HEK293 (cell line): Measurements from ENCODE around the gene KLHL17.

ENCODE experiments used
- CTCF ChIA-PET: fragments of 350-600 bp; formaldehyde crosslinking; extraction: SDS; loops from one replicate; lab custom pipeline; 2021; ENCODE audit warnings: antibody characterized with exemption; lab: Yijun Ruan, JAX
- POLR2A ChIA-PET: fragments of 300-600 bp; formaldehyde crosslinking; extraction: SDS; loops from one replicate; lab custom pipeline; 2020; ENCODE audit warnings: antibody characterized with exemption, inconsistent platforms; lab: Yijun Ruan, JAX
- H3K27ac ChIP-seq: fragments of 200-500 bp; sonication (Bioruptor generic); 2 replicates; pipeline ENCODE4 v1.5.1; 2014; ENCODE audit warnings: low read depth, low read length, control low read depth, inconsistent platforms; ENCODE audit errors: extremely low read depth
- H3K36me3 ChIP-seq, 2 experiments: fragments of 200-500 bp in 1 of 2; sonication (Bioruptor generic) in 1 of 2; 1 replicate in 1 of 2; 2 replicates in 1 of 2; pipeline ENCODE4 v1.5.1; 2014 to 2017; ENCODE audit warnings: inconsistent platforms in 2 of 2, low read length in 2 of 2; ENCODE audit not compliant: control insufficient read depth in 2 of 2, insufficient read depth in 1 of 2
- H3K4me1 ChIP-seq: fragments of 200-500 bp; sonication (Bioruptor generic); 2 replicates; pipeline ENCODE4 v1.5.1; 2014; ENCODE audit warnings: mild to moderate bottlenecking, low read length, inconsistent platforms; ENCODE audit not compliant: control insufficient read depth, insufficient read depth
- H3K4me3 ChIP-seq: 2 replicates; pipeline ENCODE4 v1.5.1; 2011; ENCODE audit warnings: low read depth, mild to moderate bottlenecking, control low read depth, low read length, moderate library complexity
- H3K9me3 ChIP-seq: fragments of 200-500 bp; sonication (Bioruptor generic); 2 replicates; pipeline ENCODE4 v1.5.1; 2014; ENCODE audit warnings: low read depth, low read length, inconsistent platforms; ENCODE audit not compliant: control insufficient read depth, insufficient read depth
- GLIS1 ChIP-seq: fragments of 450-650 bp; formaldehyde crosslinking; IDR thresholded peaks from 2 replicates; pipeline ENCODE4 v1.5.1; 2016; ENCODE audit warnings: missing biosample characterization, missing genetic modification characterization
- KLF16 ChIP-seq: fragments of 450-650 bp; formaldehyde crosslinking; IDR thresholded peaks from 2 replicates; pipeline ENCODE4 v1.5.1; 2017; ENCODE audit warnings: missing biosample characterization, missing genetic modification characterization
- MYNN ChIP-seq: fragments of 450-650 bp; formaldehyde crosslinking; IDR thresholded peaks from 2 replicates; pipeline ENCODE4 v1.5.1; 2016; ENCODE audit warnings: missing biosample characterization, missing genetic modification characterization, borderline replicate concordance
- OSR2 ChIP-seq: fragments of 450-650 bp; formaldehyde crosslinking; IDR thresholded peaks from 2 replicates; pipeline ENCODE4 v1.5.1; 2016; ENCODE audit warnings: missing biosample characterization, missing genetic modification characterization
- SALL2 ChIP-seq: fragments of 450-650 bp; formaldehyde crosslinking; IDR thresholded peaks from 2 replicates; pipeline ENCODE4 v1.5.0; 2017; ENCODE audit warnings: missing biosample characterization, mild to moderate bottlenecking, missing genetic modification characterization, borderline replicate concordance
- SCRT2 ChIP-seq: fragments of 450-650 bp; formaldehyde crosslinking; IDR thresholded peaks from 2 replicates; pipeline ENCODE4 v1.5.1; 2016; ENCODE audit warnings: missing biosample characterization, missing genetic modification characterization
- SP3 ChIP-seq: fragments of 450-650 bp; formaldehyde crosslinking; IDR thresholded peaks from 2 replicates; pipeline ENCODE4 v1.5.1; 2016; ENCODE audit warnings: missing biosample characterization, missing genetic modification characterization
- WT1 ChIP-seq: fragments of 450-650 bp; formaldehyde crosslinking; IDR thresholded peaks from 2 replicates; pipeline ENCODE4 v1.5.1; 2016; ENCODE audit warnings: missing biosample characterization, missing genetic modification characterization
- ZBTB7A ChIP-seq: fragments of 450-650 bp; formaldehyde crosslinking; IDR thresholded peaks from 2 replicates; pipeline ENCODE4 v1.5.1; 2016; ENCODE audit warnings: low read depth, missing biosample characterization, missing genetic modification characterization
- ZNF10 ChIP-seq: fragments of 450-650 bp; formaldehyde crosslinking; IDR thresholded peaks from 2 replicates; pipeline ENCODE4 v1.5.1; 2017; ENCODE audit warnings: missing biosample characterization, missing genetic modification characterization
- ZNF335 ChIP-seq: fragments of 450-650 bp; formaldehyde crosslinking; conservative IDR thresholded peaks from 2 replicates; pipeline ENCODE4 v1.5.1; 2016; ENCODE audit warnings: missing biosample characterization, missing genetic modification characterization
- ZNF423 ChIP-seq: fragments of 450-650 bp; formaldehyde crosslinking; IDR thresholded peaks from 2 replicates; pipeline ENCODE4 v1.5.1; 2016; ENCODE audit warnings: missing biosample characterization, missing genetic modification characterization
- ZNF501 ChIP-seq: fragments of 450-650 bp; formaldehyde crosslinking; IDR thresholded peaks from 2 replicates; pipeline ENCODE4 v1.5.1; 2016; ENCODE audit warnings: missing biosample characterization, missing genetic modification characterization
- ZNF600 ChIP-seq: fragments of 450-650 bp; formaldehyde crosslinking; IDR thresholded peaks from 2 replicates; pipeline ENCODE4 v1.5.1; 2016; ENCODE audit warnings: missing biosample characterization, missing genetic modification characterization
- ZXDB ChIP-seq: fragments of 450-650 bp; formaldehyde crosslinking; IDR thresholded peaks from 2 replicates; pipeline ENCODE4 v1.5.1; 2016; ENCODE audit warnings: missing biosample characterization, missing genetic modification characterization
- TF ChIP-seq, protein P1 (sequence below): fragments of 450-650 bp; formaldehyde crosslinking; IDR thresholded peaks from 2 replicates; pipeline ENCODE4 v1.5.1; 2016; ENCODE audit warnings: missing biosample characterization, missing genetic modification characterization, low read depth
- TF ChIP-seq, protein P2 (sequence below): fragments of 450-650 bp; formaldehyde crosslinking; IDR thresholded peaks from 2 replicates; pipeline ENCODE4 v1.5.1; 2016; ENCODE audit warnings: missing biosample characterization, missing genetic modification characterization
- TF ChIP-seq, protein P3 (sequence below): fragments of 450-650 bp; formaldehyde crosslinking; IDR thresholded peaks from 2 replicates; pipeline ENCODE4 v1.5.1; 2016; ENCODE audit warnings: missing biosample characterization, missing genetic modification characterization
- TF ChIP-seq, protein P4 (sequence below): fragments of 450-650 bp; formaldehyde crosslinking; IDR thresholded peaks from 2 replicates; pipeline ENCODE4 v1.5.1; 2016; ENCODE audit warnings: missing biosample characterization, missing genetic modification characterization
- TF ChIP-seq, protein P5 (sequence below): fragments of 450-650 bp; formaldehyde crosslinking; IDR thresholded peaks from 2 replicates; pipeline ENCODE4 v1.5.1; 2016; ENCODE audit warnings: missing biosample characterization, missing genetic modification characterization

Gene KLHL17

DNA sequence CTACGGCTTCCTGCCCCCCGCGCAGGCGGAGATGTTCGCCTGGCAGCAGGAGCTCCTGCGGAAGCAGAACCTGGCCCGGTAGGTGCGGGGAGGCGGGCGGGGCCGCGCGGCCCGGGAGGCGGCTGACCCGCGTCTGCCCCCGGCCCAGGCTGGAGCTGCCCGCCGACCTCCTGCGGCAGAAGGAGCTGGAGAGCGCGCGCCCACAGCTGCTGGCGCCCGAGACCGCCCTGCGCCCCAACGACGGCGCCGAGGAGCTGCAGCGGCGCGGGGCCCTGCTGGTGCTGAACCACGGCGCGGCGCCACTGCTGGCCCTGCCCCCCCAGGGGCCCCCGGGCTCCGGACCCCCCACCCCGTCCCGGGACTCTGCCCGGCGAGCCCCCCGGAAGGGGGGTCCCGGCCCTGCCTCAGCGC, 18.0 kb upstream of the KLHL17 start:
- TF ChIP-seq, protein P1, sequence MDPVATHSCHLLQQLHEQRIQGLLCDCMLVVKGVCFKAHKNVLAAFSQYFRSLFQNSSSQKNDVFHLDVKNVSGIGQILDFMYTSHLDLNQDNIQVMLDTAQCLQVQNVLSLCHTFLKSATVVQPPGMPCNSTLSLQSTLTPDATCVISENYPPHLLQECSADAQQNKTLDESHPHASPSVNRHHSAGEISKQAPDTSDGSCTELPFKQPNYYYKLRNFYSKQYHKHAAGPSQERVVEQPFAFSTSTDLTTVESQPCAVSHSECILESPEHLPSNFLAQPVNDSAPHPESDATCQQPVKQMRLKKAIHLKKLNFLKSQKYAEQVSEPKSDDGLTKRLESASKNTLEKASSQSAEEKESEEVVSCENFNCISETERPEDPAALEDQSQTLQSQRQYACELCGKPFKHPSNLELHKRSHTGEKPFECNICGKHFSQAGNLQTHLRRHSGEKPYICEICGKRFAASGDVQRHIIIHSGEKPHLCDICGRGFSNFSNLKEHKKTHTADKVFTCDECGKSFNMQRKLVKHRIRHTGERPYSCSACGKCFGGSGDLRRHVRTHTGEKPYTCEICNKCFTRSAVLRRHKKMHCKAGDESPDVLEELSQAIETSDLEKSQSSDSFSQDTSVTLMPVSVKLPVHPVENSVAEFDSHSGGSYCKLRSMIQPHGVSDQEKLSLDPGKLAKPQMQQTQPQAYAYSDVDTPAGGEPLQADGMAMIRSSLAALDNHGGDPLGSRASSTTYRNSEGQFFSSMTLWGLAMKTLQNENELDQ (tag by site-specific recombination), result no peak
- peak; percentile 80 for TF ChIP-seq OSR2 (tag by site-specific recombination)
- Histone ChIP-seq H3K9me3 (no peaks in the 10 kb centered on the region), H3K27ac (peak overlapping the region; percentile 98), H3K36me3 (peaks cover 0 to 51% of the 10 kb centered on the region in 2 experiments; a peak in 1 of 3 replicates), H3K4me3 (peak overlapping the region; percentile 46), H3K4me1 (peaks cover 46% of the 10 kb centered on the region)
- CTCF ChIA-PET, result interaction anchor here (0.6 to 2.7 kb wide), 4 partner anchors 9 to 349 kb away, joined by 3 to 15 read pairs (median 4); partner anchors contain the start of gene SAMD11
- POLR2A ChIA-PET, result interaction anchor here (0.7 to 9.4 kb wide), 13 partner anchors 10 to 55 kb away, joined by 3 to 111 read pairs (median 12); partner anchors contain the start of genes PLEKHN1 and SAMD11

DNA sequence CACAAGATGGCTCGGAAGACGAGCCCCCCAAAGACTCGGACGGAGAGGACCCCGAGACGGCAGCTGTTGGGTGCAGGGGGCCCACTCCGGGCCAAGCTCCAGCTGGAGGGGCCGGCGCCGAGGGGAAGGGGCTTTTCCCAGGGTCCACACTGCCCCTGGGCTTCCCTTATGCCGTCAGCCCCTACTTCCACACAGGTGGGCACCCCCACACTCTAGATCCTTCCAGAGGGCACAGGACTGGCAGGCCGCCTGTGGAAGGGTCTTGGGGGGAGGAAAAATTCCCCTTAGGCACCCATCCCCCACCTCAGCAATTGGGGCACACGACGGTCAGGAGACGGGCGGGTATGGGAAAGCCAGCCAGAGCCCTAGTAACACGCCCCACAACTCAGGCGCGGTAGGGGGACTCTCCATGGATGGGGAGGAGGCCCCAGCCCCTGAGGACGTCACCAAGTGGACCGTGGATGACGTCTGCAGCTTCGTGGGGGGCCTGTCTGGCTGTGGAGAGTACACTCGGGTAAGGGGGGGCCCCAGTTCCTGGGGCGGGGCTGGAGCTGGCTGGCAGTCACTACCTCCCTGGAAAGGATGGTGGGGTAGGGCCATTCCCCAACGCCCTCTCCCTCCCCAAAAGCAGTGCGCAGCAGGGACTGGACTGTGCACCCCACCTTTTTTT, 17.4 kb upstream of the KLHL17 start:
- H3K36me3 ChIP-seq, result peaks cover 0 to 56% of the 10 kb centered on the region in 2 experiments; a peak in 1 of 3 replicates
- peak overlapping the region; percentile 11 for H3K4me3 ChIP-seq
- CTCF ChIA-PET, result interaction anchor here (0.6 to 1.3 kb wide), 3 partner anchors 8 to 349 kb away, joined by 3 to 4 read pairs (median 4); partner anchors contain the start of gene SAMD11
- POLR2A ChIA-PET, result interaction anchor here (0.6 to 9.4 kb wide), 14 partner anchors 8 to 146 kb away, joined by 3 to 111 read pairs (median 12); partner anchors contain the start of genes PLEKHN1 and SAMD11
- peaks cover 43% of the 10 kb centered on the region for H3K4me1 ChIP-seq
- H3K27ac ChIP-seq, result peak overlapping the region; percentile 98
- no peaks in the 10 kb centered on the region for H3K9me3 ChIP-seq
- TF ChIP-seq ZXDB (tag by site-specific recombination) (peak; percentile 88), ZNF600 (tag by site-specific recombination) (peak; percentile 71), ZNF335 (peak; percentile 96), GLIS1 (tag by site-specific recombination) (peak; percentile 100), ZNF501 (tag by site-specific recombination) (peak; percentile 73), SP3 (tag by site-specific recombination) (peak; percentile 32; the same call in 1 of the 2 replicates), SALL2 (no peak), ZNF10 (tag by site-specific recombination) (0 out of 2 replicates have a peak, but pooled peaks have one; percentile 16), SCRT2 (tag by site-specific recombination) (peak; percentile 57), WT1 (tag by site-specific recombination) (peak; percentile 97), ZNF423 (tag by site-specific recombination) (peak; percentile 31; the same call in 1 of the 2 replicates), KLF16 (peak; percentile 88), ZBTB7A (tag by site-specific recombination) (peak; percentile 94), MYNN (tag by site-specific recombination) (0 out of 2 replicates have a peak, but pooled peaks have one; percentile 16)
- TF ChIP-seq, protein P2, sequence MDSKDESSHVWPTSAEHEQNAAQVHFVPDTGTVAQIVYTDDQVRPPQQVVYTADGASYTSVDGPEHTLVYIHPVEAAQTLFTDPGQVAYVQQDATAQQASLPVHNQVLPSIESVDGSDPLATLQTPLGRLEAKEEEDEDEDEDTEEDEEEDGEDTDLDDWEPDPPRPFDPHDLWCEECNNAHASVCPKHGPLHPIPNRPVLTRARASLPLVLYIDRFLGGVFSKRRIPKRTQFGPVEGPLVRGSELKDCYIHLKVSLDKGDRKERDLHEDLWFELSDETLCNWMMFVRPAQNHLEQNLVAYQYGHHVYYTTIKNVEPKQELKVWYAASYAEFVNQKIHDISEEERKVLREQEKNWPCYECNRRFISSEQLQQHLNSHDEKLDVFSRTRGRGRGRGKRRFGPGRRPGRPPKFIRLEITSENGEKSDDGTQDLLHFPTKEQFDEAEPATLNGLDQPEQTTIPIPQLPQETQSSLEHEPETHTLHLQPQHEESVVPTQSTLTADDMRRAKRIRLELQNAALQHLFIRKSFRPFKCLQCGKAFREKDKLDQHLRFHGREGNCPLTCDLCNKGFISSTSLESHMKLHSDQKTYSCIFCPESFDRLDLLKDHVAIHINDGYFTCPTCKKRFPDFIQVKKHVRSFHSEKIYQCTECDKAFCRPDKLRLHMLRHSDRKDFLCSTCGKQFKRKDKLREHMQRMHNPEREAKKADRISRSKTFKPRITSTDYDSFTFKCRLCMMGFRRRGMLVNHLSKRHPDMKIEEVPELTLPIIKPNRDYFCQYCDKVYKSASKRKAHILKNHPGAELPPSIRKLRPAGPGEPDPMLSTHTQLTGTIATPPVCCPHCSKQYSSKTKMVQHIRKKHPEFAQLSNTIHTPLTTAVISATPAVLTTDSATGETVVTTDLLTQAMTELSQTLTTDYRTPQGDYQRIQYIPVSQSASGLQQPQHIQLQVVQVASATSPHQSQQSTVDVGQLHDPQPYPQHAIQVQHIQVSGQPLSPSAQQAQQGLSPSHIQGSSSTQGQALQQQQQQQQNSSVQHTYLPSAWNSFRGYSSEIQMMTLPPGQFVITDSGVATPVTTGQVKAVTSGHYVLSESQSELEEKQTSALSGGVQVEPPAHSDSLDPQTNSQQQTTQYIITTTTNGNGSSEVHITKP (tag by site-specific recombination), result peak; percentile 70
- TF ChIP-seq, protein P3, sequence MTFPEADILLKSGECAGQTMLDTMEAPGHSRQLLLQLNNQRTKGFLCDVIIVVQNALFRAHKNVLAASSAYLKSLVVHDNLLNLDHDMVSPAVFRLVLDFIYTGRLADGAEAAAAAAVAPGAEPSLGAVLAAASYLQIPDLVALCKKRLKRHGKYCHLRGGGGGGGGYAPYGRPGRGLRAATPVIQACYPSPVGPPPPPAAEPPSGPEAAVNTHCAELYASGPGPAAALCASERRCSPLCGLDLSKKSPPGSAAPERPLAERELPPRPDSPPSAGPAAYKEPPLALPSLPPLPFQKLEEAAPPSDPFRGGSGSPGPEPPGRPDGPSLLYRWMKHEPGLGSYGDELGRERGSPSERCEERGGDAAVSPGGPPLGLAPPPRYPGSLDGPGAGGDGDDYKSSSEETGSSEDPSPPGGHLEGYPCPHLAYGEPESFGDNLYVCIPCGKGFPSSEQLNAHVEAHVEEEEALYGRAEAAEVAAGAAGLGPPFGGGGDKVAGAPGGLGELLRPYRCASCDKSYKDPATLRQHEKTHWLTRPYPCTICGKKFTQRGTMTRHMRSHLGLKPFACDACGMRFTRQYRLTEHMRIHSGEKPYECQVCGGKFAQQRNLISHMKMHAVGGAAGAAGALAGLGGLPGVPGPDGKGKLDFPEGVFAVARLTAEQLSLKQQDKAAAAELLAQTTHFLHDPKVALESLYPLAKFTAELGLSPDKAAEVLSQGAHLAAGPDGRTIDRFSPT (tag by site-specific recombination), result peak; percentile 96
- TF ChIP-seq, protein P4, sequence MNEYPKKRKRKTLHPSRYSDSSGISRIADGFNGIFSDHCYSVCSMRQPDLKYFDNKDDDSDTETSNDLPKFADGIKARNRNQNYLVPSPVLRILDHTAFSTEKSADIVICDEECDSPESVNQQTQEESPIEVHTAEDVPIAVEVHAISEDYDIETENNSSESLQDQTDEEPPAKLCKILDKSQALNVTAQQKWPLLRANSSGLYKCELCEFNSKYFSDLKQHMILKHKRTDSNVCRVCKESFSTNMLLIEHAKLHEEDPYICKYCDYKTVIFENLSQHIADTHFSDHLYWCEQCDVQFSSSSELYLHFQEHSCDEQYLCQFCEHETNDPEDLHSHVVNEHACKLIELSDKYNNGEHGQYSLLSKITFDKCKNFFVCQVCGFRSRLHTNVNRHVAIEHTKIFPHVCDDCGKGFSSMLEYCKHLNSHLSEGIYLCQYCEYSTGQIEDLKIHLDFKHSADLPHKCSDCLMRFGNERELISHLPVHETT (tag by site-specific recombination), result peak; percentile 80; the same call in 1 of the 2 replicates
- TF ChIP-seq, protein P5, sequence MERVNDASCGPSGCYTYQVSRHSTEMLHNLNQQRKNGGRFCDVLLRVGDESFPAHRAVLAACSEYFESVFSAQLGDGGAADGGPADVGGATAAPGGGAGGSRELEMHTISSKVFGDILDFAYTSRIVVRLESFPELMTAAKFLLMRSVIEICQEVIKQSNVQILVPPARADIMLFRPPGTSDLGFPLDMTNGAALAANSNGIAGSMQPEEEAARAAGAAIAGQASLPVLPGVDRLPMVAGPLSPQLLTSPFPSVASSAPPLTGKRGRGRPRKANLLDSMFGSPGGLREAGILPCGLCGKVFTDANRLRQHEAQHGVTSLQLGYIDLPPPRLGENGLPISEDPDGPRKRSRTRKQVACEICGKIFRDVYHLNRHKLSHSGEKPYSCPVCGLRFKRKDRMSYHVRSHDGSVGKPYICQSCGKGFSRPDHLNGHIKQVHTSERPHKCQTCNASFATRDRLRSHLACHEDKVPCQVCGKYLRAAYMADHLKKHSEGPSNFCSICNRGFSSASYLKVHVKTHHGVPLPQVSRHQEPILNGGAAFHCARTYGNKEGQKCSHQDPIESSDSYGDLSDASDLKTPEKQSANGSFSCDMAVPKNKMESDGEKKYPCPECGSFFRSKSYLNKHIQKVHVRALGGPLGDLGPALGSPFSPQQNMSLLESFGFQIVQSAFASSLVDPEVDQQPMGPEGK (tag by site-specific recombination), result peak; percentile 98
